Measurements from ENCODE around the gene LRRC4C. TPM values are rescaled to one million over a fixed set of nuclear protein-coding genes. Genes with fewer than 3 reads are reported as not detected.

Gene LRRC4C
- total RNA-seq, 1 donor from 2014 or later: 1.2 TPM

- H3K27me3 Mint-ChIP-seq (ENCODE audit: unreplicated experiment): peaks cover 1% of the 10 kb centered on the region
- H3K4me1 Mint-ChIP-seq (ENCODE audit: unreplicated experiment): no peaks in the 10 kb centered on the region
- TF ChIP-seq CTCF (IDR thresholded peaks at IDR 0.05; ENCODE audit: unreplicated experiment): no peak
- H3K4me3 Mint-ChIP-seq (ENCODE audit: unreplicated experiment): no peak overlapping the region
- H3K9me3 Mint-ChIP-seq (ENCODE audit: unreplicated experiment): no peaks in the 10 kb centered on the region
- DNase-seq (ENCODE audit: low spot score): no peak
- peaks cover 3% of the 10 kb centered on the region for H3K36me3 Mint-ChIP-seq (ENCODE audit: low read depth, unreplicated experiment)
- H3K27ac Mint-ChIP-seq (ENCODE audit: unreplicated experiment): no peak overlapping the region
Measured at GRCh38 chr11:41177791-41178190, 281.7 kb downstream of the LRRC4C start.

- Mint-ChIP-seq H3K4me1 (ENCODE audit: unreplicated experiment) (no peaks in the 10 kb centered on the region), H3K4me3 (ENCODE audit: unreplicated experiment) (no peak overlapping the region), H3K27me3 (ENCODE audit: unreplicated experiment) (no peaks in the 10 kb centered on the region), H3K9me3 (ENCODE audit: unreplicated experiment) (no peaks in the 10 kb centered on the region), H3K36me3 (ENCODE audit: low read depth, unreplicated experiment) (no peaks in the 10 kb centered on the region), H3K27ac (ENCODE audit: unreplicated experiment) (no peak overlapping the region)
- TF ChIP-seq CTCF (IDR thresholded peaks at IDR 0.05; ENCODE audit: unreplicated experiment): no peak
- DNase-seq (ENCODE audit: low spot score): no peak
Measured at GRCh38 chr11:41175304-41175972, 284.0 kb downstream of the LRRC4C start.

GRCh38 chr11:41146326-41146725 lies 313.1 kb downstream of the LRRC4C start:
- H3K27ac Mint-ChIP-seq (ENCODE audit: unreplicated experiment): no peak overlapping the region
- no peak overlapping the region for H3K4me3 Mint-ChIP-seq (ENCODE audit: unreplicated experiment)

DNA sequence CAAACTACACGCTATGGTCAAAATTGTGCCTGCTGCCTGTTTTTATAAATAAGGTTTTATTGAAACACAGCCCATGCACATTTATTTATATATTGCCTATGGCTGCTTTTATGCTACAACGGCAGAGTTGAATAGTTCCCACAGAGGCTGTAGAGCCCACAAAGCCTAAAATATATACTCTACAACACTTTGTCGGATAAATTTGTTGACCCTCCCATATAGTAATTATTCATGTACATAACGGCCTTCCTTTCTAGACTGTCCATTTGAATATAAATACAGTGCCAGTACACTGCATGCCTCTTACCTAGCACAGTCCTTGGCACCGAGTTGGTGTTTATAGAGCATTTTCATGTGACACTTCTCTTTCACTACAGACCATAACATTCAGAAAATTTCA lies 314.0 kb downstream of the LRRC4C start:
- Mint-ChIP-seq H3K9me3 (ENCODE audit: unreplicated experiment) (no peaks in the 10 kb centered on the region), H3K27me3 (ENCODE audit: unreplicated experiment) (no peaks in the 10 kb centered on the region), H3K27ac (ENCODE audit: unreplicated experiment) (no peak overlapping the region), H3K4me3 (ENCODE audit: unreplicated experiment) (no peak overlapping the region), H3K4me1 (ENCODE audit: unreplicated experiment) (no peaks in the 10 kb centered on the region), H3K36me3 (ENCODE audit: low read depth, unreplicated experiment) (no peaks in the 10 kb centered on the region)
- TF ChIP-seq CTCF (IDR thresholded peaks at IDR 0.05; ENCODE audit: unreplicated experiment): no peak
- no peak for DNase-seq (ENCODE audit: low spot score)

More at GRCh38 chr11:41146326-41146725, 313.1 kb downstream of the LRRC4C start:
- no peaks in the 10 kb centered on the region for H3K36me3 Mint-ChIP-seq (ENCODE audit: low read depth, unreplicated experiment)
- H3K4me1 Mint-ChIP-seq (ENCODE audit: unreplicated experiment): no peaks in the 10 kb centered on the region
- no peaks in the 10 kb centered on the region for H3K9me3 Mint-ChIP-seq (ENCODE audit: unreplicated experiment)
- no peak for TF ChIP-seq CTCF (IDR thresholded peaks at IDR 0.05; ENCODE audit: unreplicated experiment)
- no peaks in the 10 kb centered on the region for H3K27me3 Mint-ChIP-seq (ENCODE audit: unreplicated experiment)
- no peak for DNase-seq (ENCODE audit: low spot score)

DNA sequence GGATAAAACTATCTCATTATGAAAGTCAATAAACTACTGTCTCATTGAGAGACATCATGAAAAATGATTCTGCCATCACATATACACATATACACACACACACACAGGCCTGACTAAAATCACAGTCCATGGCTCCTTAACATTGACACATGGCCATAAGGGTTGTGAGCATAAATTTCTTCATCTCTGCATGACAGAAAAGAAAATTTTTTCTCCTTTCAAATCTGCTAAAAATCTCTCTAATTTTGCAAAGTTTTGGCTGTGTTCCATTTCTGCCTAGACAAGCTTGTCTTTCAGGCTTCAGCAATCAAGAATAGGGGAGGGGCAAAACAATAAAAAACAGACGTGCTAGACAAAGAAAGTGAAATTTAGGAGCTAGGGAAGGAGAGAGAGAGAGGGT lies 324.5 kb downstream of the LRRC4C start:
- DNase-seq (ENCODE audit: low spot score): no peak
- no peaks in the 10 kb centered on the region for H3K9me3 Mint-ChIP-seq (ENCODE audit: unreplicated experiment)
- TF ChIP-seq CTCF (IDR thresholded peaks at IDR 0.05; ENCODE audit: unreplicated experiment): no peak
- no peaks in the 10 kb centered on the region for H3K27me3 Mint-ChIP-seq (ENCODE audit: unreplicated experiment)
- H3K4me1 Mint-ChIP-seq (ENCODE audit: unreplicated experiment): no peaks in the 10 kb centered on the region
- H3K27ac Mint-ChIP-seq (ENCODE audit: unreplicated experiment): no peak overlapping the region
- H3K36me3 Mint-ChIP-seq (ENCODE audit: low read depth, unreplicated experiment): no peaks in the 10 kb centered on the region
- H3K4me3 Mint-ChIP-seq (ENCODE audit: unreplicated experiment): no peak overlapping the region
